Hematopoietic multipotent progenitor cell treated with erythropoietin and hydrocortisone succinate and interleukin-3 and kit ligand, for 17 days (in vitro differentiated cells): ENCODE measurements around the gene CYBC1.

Experiments
- DNase-seq: peaks from one replicate; pipeline ENCODE4 v3.0.0-alpha.2; 2015; ENCODE audit warnings: low spot score

Gene CYBC1

GRCh38 chr17:82450357-82451106 lies at the start of gene CYBC1:
CYBC1 (minus strand) TSS chr17:82450752; CDS start chr17:82449254, 1,498 bp downstream.
- DNase-seq, result peak; percentile 95

- DNase-seq, result no peak
Measured at GRCh38 chr17:82497483-82498405, 47.2 kb upstream of the CYBC1 start.

- peak; percentile 90 for DNase-seq
Measured at GRCh38 chr17:82496529-82497434, 46.2 kb upstream of the CYBC1 start.

- no peak for DNase-seq
Measured at GRCh38 chr17:82495844-82496528, 45.4 kb upstream of the CYBC1 start.

GRCh38 chr17:82494236-82495055 lies 43.9 kb upstream of the CYBC1 start:
- peak; percentile 84 for DNase-seq

- no peak for DNase-seq
Measured at GRCh38 chr17:82493226-82493781, 42.8 kb upstream of the CYBC1 start.

GRCh38 chr17:82492643-82493225 lies 42.2 kb upstream of the CYBC1 start:
- DNase-seq, result no peak

- DNase-seq, result no peak
Measured at GRCh38 chr17:82491533-82491932, 41.0 kb upstream of the CYBC1 start.

- DNase-seq, result no peak
Measured at GRCh38 chr17:82491196-82491530, 40.6 kb upstream of the CYBC1 start.

GRCh38 chr17:82490512-82491195 lies 40.1 kb upstream of the CYBC1 start:
- no peak for DNase-seq

- DNase-seq, result no peak
Measured at GRCh38 chr17:82489851-82490511, 39.4 kb upstream of the CYBC1 start.

- DNase-seq, result no peak
Measured at GRCh38 chr17:82489117-82489516, 38.6 kb upstream of the CYBC1 start.

- no peak for DNase-seq
Measured at GRCh38 chr17:82487910-82488309, 37.4 kb upstream of the CYBC1 start.

- no peak for DNase-seq
Measured at GRCh38 chr17:82486231-82487094, 35.9 kb upstream of the CYBC1 start.

- DNase-seq, result no peak
Measured at GRCh38 chr17:82483836-82484235, 33.3 kb upstream of the CYBC1 start.

- no peak for DNase-seq
Measured at GRCh38 chr17:82483204-82483660, 32.7 kb upstream of the CYBC1 start.

- no peak for DNase-seq
Measured at GRCh38 chr17:82480318-82480717, 29.8 kb upstream of the CYBC1 start.

- no peak for DNase-seq
Measured at GRCh38 chr17:82479602-82480001, 29.1 kb upstream of the CYBC1 start.
